DOHH2 (cell line): Measurements from ENCODE around the gene SRSF1.

Experiments
- EZH2phosphoT487 ChIP-seq: fragments of 200-600 bp; sonication (generic); IDR thresholded peaks from 2 replicates; pipeline ENCODE4 v1.6.1; 2017; ENCODE audit warnings: borderline replicate concordance, mild to moderate bottlenecking, antibody characterized with exemption, low read length, moderate library complexity, mixed read lengths
- TF ChIP-seq, protein P1 (sequence below): fragments of 200-600 bp; sonication (generic); IDR thresholded peaks from one replicate; pipeline ENCODE4 v1.5.1; 2014; ENCODE audit warnings: antibody characterized with exemption, mild to moderate bottlenecking, low read depth, low read length; ENCODE audit not compliant: poor library complexity, severe bottlenecking

DNA sequence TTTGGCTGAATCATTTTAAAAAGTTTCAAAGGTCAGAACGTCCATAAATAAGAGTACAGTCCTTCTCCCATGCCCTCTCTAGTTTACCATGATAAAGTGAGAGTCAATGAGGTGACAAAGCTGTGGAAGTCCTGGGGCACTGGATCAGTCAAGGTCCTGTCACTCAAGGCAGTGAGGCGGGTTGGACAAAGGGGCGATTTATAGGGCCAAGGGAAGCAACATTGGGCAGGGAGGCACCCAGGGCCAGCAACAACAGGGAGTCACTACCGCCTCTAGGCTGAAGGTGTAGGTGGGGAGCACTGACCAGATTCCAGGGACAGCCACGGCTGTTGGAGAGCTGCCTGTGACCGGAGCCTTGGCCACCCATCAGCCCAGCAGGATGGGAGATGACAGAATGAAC lies 47.6 kb upstream of the SRSF1 start:
- TF ChIP-seq, protein P1, sequence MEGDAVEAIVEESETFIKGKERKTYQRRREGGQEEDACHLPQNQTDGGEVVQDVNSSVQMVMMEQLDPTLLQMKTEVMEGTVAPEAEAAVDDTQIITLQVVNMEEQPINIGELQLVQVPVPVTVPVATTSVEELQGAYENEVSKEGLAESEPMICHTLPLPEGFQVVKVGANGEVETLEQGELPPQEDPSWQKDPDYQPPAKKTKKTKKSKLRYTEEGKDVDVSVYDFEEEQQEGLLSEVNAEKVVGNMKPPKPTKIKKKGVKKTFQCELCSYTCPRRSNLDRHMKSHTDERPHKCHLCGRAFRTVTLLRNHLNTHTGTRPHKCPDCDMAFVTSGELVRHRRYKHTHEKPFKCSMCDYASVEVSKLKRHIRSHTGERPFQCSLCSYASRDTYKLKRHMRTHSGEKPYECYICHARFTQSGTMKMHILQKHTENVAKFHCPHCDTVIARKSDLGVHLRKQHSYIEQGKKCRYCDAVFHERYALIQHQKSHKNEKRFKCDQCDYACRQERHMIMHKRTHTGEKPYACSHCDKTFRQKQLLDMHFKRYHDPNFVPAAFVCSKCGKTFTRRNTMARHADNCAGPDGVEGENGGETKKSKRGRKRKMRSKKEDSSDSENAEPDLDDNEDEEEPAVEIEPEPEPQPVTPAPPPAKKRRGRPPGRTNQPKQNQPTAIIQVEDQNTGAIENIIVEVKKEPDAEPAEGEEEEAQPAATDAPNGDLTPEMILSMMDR = no peak
- TF ChIP-seq EZH2phosphoT487 = no peak
